GM20431 (cell line): Measurements from ENCODE around the gene BNC2.

Experiments used
- in situ Hi-C: fragments of 300-500 bp; cut with MseI, MboI; formaldehyde crosslinking; loops from one replicate; pipeline ENCODE4 v1.15.0; 2020; ENCODE audit warnings: low sequenced_read_pairs; ENCODE audit not compliant: unreplicated experiment

BNC2 gene

GRCh38 chr9:16689351-16689938, 181.0 kb downstream of the BNC2 start:
- in situ Hi-C loops: no loop called here

- in situ Hi-C loops: no loop called here
Observed at GRCh38 chr9:16688814-16689213, 181.7 kb downstream of the BNC2 start.

GRCh38 chr9:16687678-16688369, 182.6 kb downstream of the BNC2 start:
- in situ Hi-C loops: no loop called here

- in situ Hi-C loops: no loop called here
Observed at GRCh38 chr9:16683326-16683725, 187.1 kb downstream of the BNC2 start.

GRCh38 chr9:16682273-16682672, 188.2 kb downstream of the BNC2 start:
- in situ Hi-C loops: no loop called here

GRCh38 chr9:16681652-16681987, 188.8 kb downstream of the BNC2 start:
- in situ Hi-C loops: no loop called here

GRCh38 chr9:16680975-16681651, 189.4 kb downstream of the BNC2 start:
- in situ Hi-C loops: no loop called here

- in situ Hi-C loops: no loop called here
Observed at GRCh38 chr9:16680541-16680940, 189.9 kb downstream of the BNC2 start.

GRCh38 chr9:16679327-16679821, 191.1 kb downstream of the BNC2 start:
- in situ Hi-C loops: no loop called here

GRCh38 chr9:16676519-16676918, 194.0 kb downstream of the BNC2 start:
- in situ Hi-C loops: no loop called here

GRCh38 chr9:16675131-16675530, 195.3 kb downstream of the BNC2 start:
- in situ Hi-C loops: no loop called here

- in situ Hi-C loops: no loop called here
Observed at GRCh38 chr9:16673171-16673570, 197.3 kb downstream of the BNC2 start.

GRCh38 chr9:16672501-16672900, 198.0 kb downstream of the BNC2 start:
- in situ Hi-C loops: no loop called here

GRCh38 chr9:16671591-16672137, 198.8 kb downstream of the BNC2 start:
- in situ Hi-C loops: no loop called here

GRCh38 chr9:16670791-16671190, 199.7 kb downstream of the BNC2 start:
- in situ Hi-C loops: no loop called here

GRCh38 chr9:16668734-16669295, 201.7 kb downstream of the BNC2 start:
- in situ Hi-C loops: no loop called here

- in situ Hi-C loops: no loop called here
Observed at GRCh38 chr9:16664211-16664610, 206.3 kb downstream of the BNC2 start.

GRCh38 chr9:16661816-16662215, 208.7 kb downstream of the BNC2 start:
- in situ Hi-C loops: no loop called here

- in situ Hi-C loops: no loop called here
Observed at GRCh38 chr9:16659096-16659495, 211.4 kb downstream of the BNC2 start.

- in situ Hi-C loops: no loop called here
Observed at GRCh38 chr9:16656432-16657169, 213.9 kb downstream of the BNC2 start.
